Spleen (tissue), 7 donors: Measurements from ENCODE around the gene KRTCAP3.

Experiments used
- CTCF ChIP-seq, 11 experiments: fragments of 200-600 bp in 7 of 11; fragments of 450-650 bp in 4 of 11; sonication (generic) in 4 of 11; IDR thresholded peaks in 8 of 11; conservative IDR thresholded peaks in 3 of 11; 1 replicate in 7 of 11; 2 replicates in 4 of 11; pipeline versions ENCODE4 v1.4.0 to v1.8.0; 2016 to 2021; ENCODE audit warnings: antibody characterized with exemption in 11 of 11, inconsistent platforms in 4 of 11, mild to moderate bottlenecking in 1 of 11
- POLR2A ChIP-seq, 3 donors: fragments of 450-650 bp; IDR thresholded peaks; one replicate each; pipeline ENCODE4 v1.5.1; 2017; ENCODE audit warnings: antibody characterized with exemption in 3 of 3, mild to moderate bottlenecking in 1 of 3
- POLR2AphosphoS5 ChIP-seq, 3 donors: sonication (generic); formaldehyde crosslinking; IDR thresholded peaks; one replicate each; pipeline ENCODE4 v1.5.1; 2017; ENCODE audit warnings: antibody characterized with exemption in 3 of 3
- donor health status: DM: no; HTN: no; CAD: no; lungs with moderate emphysema.
- donor health status: DM: no; HTN: no; CAD: no.
- donor health status: DM: no; HTN: no; CAD: no.

GRCh38 chr2:27485496-27485895 lies 43.3 kb downstream of the KRTCAP3 start:
- TF ChIP-seq CTCF (IDR thresholded peaks at IDR 0.05 in 8 of 11, conservative IDR thresholded peaks at IDR 0.05 in 3 of 11) (no peak), POLR2A (IDR thresholded peaks at IDR 0.05) (no peak), POLR2AphosphoS5 (IDR thresholded peaks at IDR 0.05) (no peak)
